ENCODE results near the gene PTMA. TPM values are rescaled to one million over a fixed set of nuclear protein-coding genes. Genes with fewer than 3 reads are reported as not detected.

The PTMA gene
- total and polyA plus RNA-seq, 2 of the 4 experiments (the other 2 are of a cell fraction), result 380 to 742 TPM

DNA sequence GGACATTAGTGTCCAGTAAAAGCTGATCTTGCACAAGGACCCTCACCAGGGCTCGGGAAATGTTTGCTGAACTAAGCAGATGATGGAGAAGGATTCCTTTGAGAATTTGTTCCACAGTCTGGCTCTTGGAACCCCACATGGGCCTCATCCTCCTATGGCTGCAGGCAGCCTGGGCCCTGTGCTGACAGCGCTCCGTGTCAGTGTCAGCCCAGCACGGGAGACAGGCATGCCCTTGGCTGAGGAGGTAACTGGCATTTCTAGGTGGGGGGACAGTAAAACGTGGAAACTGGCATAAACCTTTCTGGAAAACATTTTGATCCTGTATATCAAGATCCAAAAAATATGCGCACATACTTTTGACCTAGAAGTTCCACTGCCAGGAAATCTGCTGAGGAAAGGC lies 10.5 kb downstream of the PTMA start:
- no peak for DNase-seq
- Histone ChIP-seq H3K36me3 (ENCODE audit: control insufficient read depth, insufficient read depth, low read length) (peaks cover 3% of the 10 kb centered on the region; the same call in 1 of the 2 replicates), H3K9me3 (ENCODE audit: control insufficient read depth, insufficient read depth, low read length) (no peaks in the 10 kb centered on the region), H2AFZ (replicated peaks; ENCODE audit: low read length, poor library complexity) (peak overlapping the region; percentile 52), H3K23ac (ENCODE audit: low read depth, low read length) (no peak overlapping the region), H3K79me1 (ENCODE audit: low read depth in 1 of 2, low read length in 2 of 2) (peaks cover 0 to 20% of the 10 kb centered on the region in 2 experiments; a peak in 2 of 4 replicates), H3K27me3 (ENCODE audit: control insufficient read depth, insufficient read depth, low read length) (no peaks in the 10 kb centered on the region), H3K4me2 (ENCODE audit: low read depth, low read length) (no peak overlapping the region), H3K4me1 (ENCODE audit: control insufficient read depth, insufficient read depth, low read length) (peaks cover 14% of the 10 kb centered on the region), H2BK20ac (ENCODE audit: low read depth, low read length) (no peak overlapping the region), H2BK15ac (ENCODE audit: low read depth, low read length) (no peak overlapping the region), H3K27ac (ENCODE audit: insufficient read depth, low read length) (no peak overlapping the region), H3K4ac (ENCODE audit: low read depth, low read length) (no peak overlapping the region), H4K91ac (ENCODE audit: insufficient read depth, low read depth, low read length) (no peak overlapping the region), H2BK120ac (ENCODE audit: low read depth, low read length) (no peak overlapping the region), H3K9ac (ENCODE audit: low read depth, low read length) (no peak overlapping the region), H4K20me1 (ENCODE audit: insufficient read depth, low read length) (peaks cover 17% of the 10 kb centered on the region), H3K14ac (replicated peaks; ENCODE audit: low read depth, low read length) (no peak overlapping the region), H2AK5ac (ENCODE audit: low read depth, low read length) (no peak overlapping the region), H2AK9ac (replicated peaks; ENCODE audit: low read depth, low read length, poor library complexity) (no peak overlapping the region), H3K4me3 (ENCODE audit: insufficient read depth, low read depth, low read length) (no peak overlapping the region), H3K9me1 (ENCODE audit: insufficient read depth, low read length) (peaks cover 12% of the 10 kb centered on the region), H3K56ac (ENCODE audit: extremely low read depth, insufficient read depth, low read length) (no peak overlapping the region), H3K18ac (ENCODE audit: low read depth, low read length) (no peak overlapping the region), H4K8ac (ENCODE audit: low read depth in 2 of 2, low read length in 2 of 2) (no peak overlapping the region), H2BK5ac (ENCODE audit: low read depth, low read length, poor library complexity, severe bottlenecking) (no peak overlapping the region), H4K5ac (ENCODE audit: low read depth, low read length) (no peak overlapping the region)
- no peak for ATAC-seq (ENCODE audit: low read depth)
- CTCF ChIA-PET, result no interaction called here
- TF ChIP-seq FOS (IDR thresholded peaks at IDR 0.05; ENCODE audit: low read depth, low read length) (no peak), BHLHE40 (IDR thresholded peaks at IDR 0.05; ENCODE audit: low read depth, low read length) (no peak)
- intact Hi-C loops (cut with micrococcal nuclease) (loop anchor here (5.0 kb wide), 1 partner anchor 156 kb away; no protein-coding TSS in a partner anchor), in situ Hi-C loops (cut with MboI; ENCODE audit: low sequenced_read_pairs) (no loop called here), dilution Hi-C loops (cut with HindIII; ENCODE audit: low sequenced_read_pairs, unreplicated experiment) (no loop called here)
- BruUV-seq (replicated peaks), result no TSS peak
- POLR2A ChIA-PET (ENCODE audit: unreplicated experiment), result no interaction called here
- WGBS, 2 experiments (ENCODE audit: extremely low coverage in 2 of 2, insufficient read length in 1 of 2), result 40% methylated on average over 1 of the region's 6 CpGs; no CpG with 5 or more reads in 1 of the 2 experiments

Data from IMR-90 (cell line).